A673 (cell line): ENCODE results near the gene NPAS2. TPM values are rescaled to one million over a fixed set of nuclear protein-coding genes. Genes with fewer than 3 reads are reported as not detected.
A peak's percentile ranks its signal among the peaks of the same experiment; 100 is the strongest.

Experiments
- BruUV-seq: library from RNA; stranded (reverse); fragments of 400-500 nt; replicated peaks from 2 replicates; lab custom pipeline; 2021; lab: Mats Ljungman, UMichigan
- CTCF ChIA-PET: fragments of 300-600 bp; sonication (Branson Sonifier 250); formaldehyde crosslinking; loops from one replicate; lab custom pipeline; 2022; ENCODE audit warnings: antibody characterized with exemption; lab: Charles Lee
- POLR2A ChIA-PET: fragments of 300-600 bp; sonication (Branson Sonifier 250); formaldehyde crosslinking; loops from one replicate; lab custom pipeline; 2022; ENCODE audit warnings: antibody characterized with exemption; ENCODE audit not compliant: low non-redundant PET; lab: Charles Lee
- DNase-seq: peaks from one replicate; pipeline ENCODE4 v3.0.0-alpha.2; 2015; ENCODE audit warnings: low spot score
- H3K27ac ChIP-seq: fragments of 200-600 bp; sonication (generic); 2 replicates; pipeline ENCODE4 v1.5.1; 2016; ENCODE audit warnings: mixed run types, low read depth, mild to moderate bottlenecking, mixed read lengths, antibody characterized with exemption, low read length; ENCODE audit not compliant: poor library complexity, severe bottlenecking
- H3K27me3 ChIP-seq: fragments of 200-600 bp; sonication (generic); replicated peaks from 2 replicates; pipeline ENCODE4 v1.6.1; 2017; ENCODE audit warnings: mixed run types, low read depth, mild to moderate bottlenecking, mixed read lengths, antibody characterized with exemption, low read length; ENCODE audit not compliant: insufficient read depth, poor library complexity
- H3K36me3 ChIP-seq: fragments of 200-600 bp; sonication (generic); 2 replicates; pipeline ENCODE4 v1.6.1; 2016; ENCODE audit warnings: mixed run types, mild to moderate bottlenecking, mixed read lengths, antibody characterized with exemption, low read length; ENCODE audit not compliant: insufficient read depth, poor library complexity, severe bottlenecking
- H3K4me1 ChIP-seq: fragments of 200-600 bp; sonication (generic); 2 replicates; pipeline ENCODE4 v1.6.1; 2017; ENCODE audit warnings: mixed run types, mild to moderate bottlenecking, mixed read lengths, antibody characterized with exemption, low read length; ENCODE audit not compliant: insufficient read depth, poor library complexity, severe bottlenecking
- H3K4me3 ChIP-seq: fragments of 200-600 bp; sonication (generic); 2 replicates; pipeline ENCODE4 v1.5.1; 2016; ENCODE audit warnings: low read depth, mixed run types, mild to moderate bottlenecking, mixed read lengths, low read length; ENCODE audit not compliant: poor library complexity, severe bottlenecking
- H3K9me3 ChIP-seq: fragments of 200-600 bp; sonication (generic); 2 replicates; pipeline ENCODE4 v1.6.1; 2016; ENCODE audit warnings: mixed run types, low read depth, mild to moderate bottlenecking, mixed read lengths, antibody characterized with exemption, low read length; ENCODE audit not compliant: poor library complexity, severe bottlenecking
- CTCF ChIP-seq: fragments of 300-800, 200-600 bp; sonication (generic); conservative IDR thresholded peaks from 2 replicates; pipeline ENCODE4 v1.5.1; 2017; ENCODE audit warnings: low read depth, mild to moderate bottlenecking, antibody characterized with exemption, low read length, moderate library complexity, mixed read lengths
- EZH2 ChIP-seq: fragments of 200-600 bp; sonication (generic); IDR thresholded peaks from 2 replicates; pipeline ENCODE4 v1.6.1; 2017; ENCODE audit warnings: borderline replicate concordance, low read depth, mild to moderate bottlenecking, mixed read lengths, antibody characterized with exemption, low read length; ENCODE audit not compliant: poor library complexity, severe bottlenecking
- intact Hi-C: fragments of 100-400 bp; cut with micrococcal nuclease; formaldehyde crosslinking; loops from one replicate; pipeline ENCODE4 v1.10.0; 2022; ENCODE audit not compliant: unreplicated experiment
- total RNA-seq: library from RNA; stranded (reverse); gene quantifications from 2 replicates; pipeline ENCODE4 v1.2.3, GENCODE V29; 2021

Gene NPAS2
- total RNA-seq, 1 experiment from 2014 or later = 9.4 TPM

- no peaks in the 10 kb centered on the region for H3K9me3 ChIP-seq
- ChIA-PET CTCF (no interaction called here), POLR2A (interaction anchor here (0.6 kb wide), 1 partner anchor 1796 kb away, joined by 6 read pairs; no protein-coding TSS in a partner anchor)
- H3K36me3 ChIP-seq = no peaks in the 10 kb centered on the region
- DNase-seq = peak; percentile 22
- H3K4me1 ChIP-seq = peaks cover 7% of the 10 kb centered on the region
- TF ChIP-seq EZH2 (no peak), CTCF (no peak)
- no TSS peak for BruUV-seq
- peak overlapping the region; percentile 24 for H3K27ac ChIP-seq
- intact Hi-C loops = no loop called here
- no peak overlapping the region for H3K4me3 ChIP-seq
- H3K27me3 ChIP-seq = no peaks in the 10 kb centered on the region
Measured at GRCh38 chr2:100948942-100949811, 129.2 kb downstream of the NPAS2 start.

- H3K9me3 ChIP-seq = no peaks in the 10 kb centered on the region
- H3K27me3 ChIP-seq = no peaks in the 10 kb centered on the region
- H3K36me3 ChIP-seq = no peaks in the 10 kb centered on the region
- ChIA-PET POLR2A (no interaction called here), CTCF (no interaction called here)
- no peak for DNase-seq
- peaks cover 7% of the 10 kb centered on the region for H3K4me1 ChIP-seq
- H3K4me3 ChIP-seq = no peak overlapping the region
- intact Hi-C loops = no loop called here
- no TSS peak for BruUV-seq
- H3K27ac ChIP-seq = no peak overlapping the region
- no peak for TF ChIP-seq EZH2
- no peak for TF ChIP-seq CTCF
Measured at GRCh38 chr2:100952512-100952911, 132.6 kb downstream of the NPAS2 start.

GRCh38 chr2:100953406-100954043 is 133.6 kb downstream of the NPAS2 start:
- intact Hi-C loops = no loop called here
- Histone ChIP-seq H3K27ac (no peak overlapping the region), H3K4me1 (peaks cover 7% of the 10 kb centered on the region), H3K36me3 (no peaks in the 10 kb centered on the region), H3K27me3 (no peaks in the 10 kb centered on the region), H3K4me3 (no peak overlapping the region), H3K9me3 (no peaks in the 10 kb centered on the region)
- BruUV-seq = no TSS peak
- no peak for DNase-seq
- ChIA-PET CTCF (no interaction called here), POLR2A (no interaction called here)
- no peak for TF ChIP-seq CTCF
- no peak for TF ChIP-seq EZH2
